ENCODE data around the gene BCOR.

- TF ChIP-seq, protein P1, sequence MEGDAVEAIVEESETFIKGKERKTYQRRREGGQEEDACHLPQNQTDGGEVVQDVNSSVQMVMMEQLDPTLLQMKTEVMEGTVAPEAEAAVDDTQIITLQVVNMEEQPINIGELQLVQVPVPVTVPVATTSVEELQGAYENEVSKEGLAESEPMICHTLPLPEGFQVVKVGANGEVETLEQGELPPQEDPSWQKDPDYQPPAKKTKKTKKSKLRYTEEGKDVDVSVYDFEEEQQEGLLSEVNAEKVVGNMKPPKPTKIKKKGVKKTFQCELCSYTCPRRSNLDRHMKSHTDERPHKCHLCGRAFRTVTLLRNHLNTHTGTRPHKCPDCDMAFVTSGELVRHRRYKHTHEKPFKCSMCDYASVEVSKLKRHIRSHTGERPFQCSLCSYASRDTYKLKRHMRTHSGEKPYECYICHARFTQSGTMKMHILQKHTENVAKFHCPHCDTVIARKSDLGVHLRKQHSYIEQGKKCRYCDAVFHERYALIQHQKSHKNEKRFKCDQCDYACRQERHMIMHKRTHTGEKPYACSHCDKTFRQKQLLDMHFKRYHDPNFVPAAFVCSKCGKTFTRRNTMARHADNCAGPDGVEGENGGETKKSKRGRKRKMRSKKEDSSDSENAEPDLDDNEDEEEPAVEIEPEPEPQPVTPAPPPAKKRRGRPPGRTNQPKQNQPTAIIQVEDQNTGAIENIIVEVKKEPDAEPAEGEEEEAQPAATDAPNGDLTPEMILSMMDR (IDR thresholded peaks at IDR 0.05; ENCODE audit: control extremely low read depth in 1 of 3, insufficient read depth in 1 of 3, low read depth in 1 of 3, low read length in 3 of 3), result no peak
- no peak for TF ChIP-seq POLR2A (IDR thresholded peaks at IDR 0.05; ENCODE audit: control extremely low read depth in 1 of 2, low read depth in 2 of 2, low read length in 2 of 2)
- no peak for TF ChIP-seq EGR1 (IDR thresholded peaks at IDR 0.05; ENCODE audit: borderline replicate concordance, low read depth, low read length)
These were observed 87.0 kb downstream of the BCOR start for GRCh38 chrX:40010550-40011321.

Data from H1 (cell line).